Keratinocyte (primary cell): ENCODE measurements around the gene LMTK2. TPM values are rescaled to one million over a fixed set of nuclear protein-coding genes. Genes with fewer than 3 reads are reported as not detected.

ENCODE experiments used
- DNase-seq: peaks from one replicate; pipeline ENCODE4 v3.0.0-alpha.2; 2011; ENCODE audit warnings: low read depth, missing footprints, low spot score
- FAIRE-seq: peaks from 2 replicates; lab custom pipeline; 2011; peaks lifted over from hg19 to GRCh38; lab: Jason Lieb, UNC
- H2AFZ ChIP-seq: 2 replicates; pipeline ENCODE4 v1.6.0; 2012; ENCODE audit warnings: low read length, control low read depth, inconsistent platforms; ENCODE audit not compliant: control insufficient read depth
- H3K27ac ChIP-seq: 2 replicates; pipeline ENCODE4 v1.5.1; 2011; ENCODE audit warnings: low read length; ENCODE audit not compliant: control insufficient read depth, insufficient read depth
- H3K27me3 ChIP-seq: 3 replicates; pipeline ENCODE4 v1.6.0; 2011; ENCODE audit warnings: low read length; ENCODE audit not compliant: control insufficient read depth, insufficient read depth; ENCODE audit errors: extremely low read depth
- H3K36me3 ChIP-seq, 2 experiments: 2 replicates in 1 of 2; 3 replicates in 1 of 2; pipeline ENCODE4 v1.5.1; 2011; ENCODE audit warnings: low read length in 2 of 2, mild to moderate bottlenecking in 1 of 2; ENCODE audit not compliant: control insufficient read depth in 2 of 2, insufficient read depth in 2 of 2; ENCODE audit errors: extremely low read depth in 1 of 2
- H3K4me1 ChIP-seq: 3 replicates; pipeline ENCODE4 v1.5.1; 2011; ENCODE audit warnings: low read length; ENCODE audit not compliant: control insufficient read depth, insufficient read depth; ENCODE audit errors: extremely low read depth
- H3K4me2 ChIP-seq: 3 replicates; pipeline ENCODE4 v1.6.0; 2011; ENCODE audit warnings: low read depth, low read length; ENCODE audit not compliant: control insufficient read depth, insufficient read depth; ENCODE audit errors: extremely low read depth
- H3K4me3 ChIP-seq, 3 experiments: fragments of 200-600 bp in 1 of 3; sonication (generic) in 1 of 3; 2 replicates in 2 of 3; 3 replicates in 1 of 3; pipeline ENCODE4 v1.5.1; 2011 to 2016; ENCODE audit warnings: low read length in 3 of 3, mild to moderate bottlenecking in 3 of 3, control low read depth in 2 of 3, inconsistent platforms in 1 of 3, low read depth in 1 of 3, mixed read lengths in 1 of 3, mixed run types in 1 of 3, moderate library complexity in 1 of 3; ENCODE audit not compliant: control insufficient read depth in 2 of 3, insufficient read depth in 2 of 3; ENCODE audit errors: extremely low read depth in 1 of 3
- H3K79me2 ChIP-seq: 2 replicates; pipeline ENCODE4 v1.6.0; 2012; ENCODE audit warnings: low read length; ENCODE audit not compliant: control insufficient read depth, insufficient read depth
- H3K9ac ChIP-seq: 3 replicates; pipeline ENCODE4 v1.6.0; 2011; ENCODE audit warnings: low read length; ENCODE audit not compliant: control insufficient read depth, insufficient read depth; ENCODE audit errors: extremely low read depth
- H3K9me1 ChIP-seq: 3 replicates; pipeline ENCODE4 v1.6.0; 2011; ENCODE audit warnings: low read length; ENCODE audit not compliant: control insufficient read depth, insufficient read depth; ENCODE audit errors: extremely low read depth
- H3K9me3 ChIP-seq: 2 replicates; pipeline ENCODE4 v1.5.1; 2012; ENCODE audit warnings: low read depth, low read length; ENCODE audit not compliant: control insufficient read depth
- H4K20me1 ChIP-seq: 3 replicates; pipeline ENCODE4 v1.6.0; 2011; ENCODE audit warnings: low read length; ENCODE audit not compliant: control insufficient read depth, insufficient read depth; ENCODE audit errors: extremely low read depth
- EZH2 ChIP-seq: IDR thresholded peaks from one replicate; pipeline ENCODE4 v1.6.1; 2012; ENCODE audit warnings: inconsistent platforms, mild to moderate bottlenecking, low read length, moderate library complexity
- dilution Hi-C: fragments of 300-500 bp; cut with MboI; formaldehyde crosslinking; loops from one replicate; pipeline ENCODE4 v1.7.0; 2020; ENCODE audit warnings: low sequenced_read_pairs; ENCODE audit not compliant: extremely low pct_ligation_motif_present
- polyA plus RNA-seq, 5 experiments: library from polyadenylated mRNA; depleted of rRNA in 3 of 5; stranded (reverse) in 3 of 5; stranded (forward) in 1 of 5; unstranded in 1 of 5; fragments of >200 nt; gene quantifications; 1 replicate in 1 of 5; 2 replicates in 3 of 5; 3 replicates in 1 of 5; pipeline versions ENCODE4 v1.2.1 to v1.2.3, GENCODE V29; 2011 to 2012; ENCODE audit warnings: missing spikeins in 2 of 5, low read depth in 1 of 5, low replicate concordance in 1 of 5
- TF ChIP-seq, protein P1 (sequence below), 3 experiments: IDR thresholded peaks in 1 of 3; conservative IDR thresholded peaks in 1 of 3; optimal IDR thresholded peaks in 1 of 3; 2 replicates in 2 of 3; 3 replicates in 1 of 3; pipeline versions ENCODE3 to v1.5.1; 2011; ENCODE audit warnings: low read length in 3 of 3, mild to moderate bottlenecking in 3 of 3, moderate library complexity in 2 of 3, control low read depth in 1 of 3, inconsistent platforms in 1 of 3; ENCODE audit not compliant: insufficient read depth in 2 of 3; ENCODE audit errors: extremely low read depth in 1 of 3

The LMTK2 gene
- polyA plus RNA-seq, 1 donor (not counting 4 experiments of a cell fraction or from before 2014, with no cell fraction given): 6.6 TPM

DNA sequence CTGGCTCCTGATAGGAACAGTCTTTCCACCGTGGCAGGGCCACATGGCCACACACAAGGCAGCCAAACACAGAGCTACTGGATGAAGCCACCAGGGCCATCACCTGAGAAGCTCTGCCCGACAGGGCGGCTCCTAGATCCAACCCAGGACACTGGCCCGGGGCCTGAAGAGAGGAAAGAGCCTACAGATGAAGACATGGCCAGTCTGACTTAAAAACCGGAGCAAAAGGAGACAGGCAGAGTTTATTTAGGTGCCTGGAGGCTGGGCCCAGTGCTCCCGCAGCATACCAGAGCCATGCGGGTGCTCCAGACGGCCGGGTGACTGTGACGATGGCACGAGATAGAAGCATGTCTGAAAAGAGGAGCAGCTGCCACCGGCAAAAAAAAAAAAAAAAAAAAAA is 141.5 kb downstream of the LMTK2 start:
- H3K4me3 ChIP-seq: no peak overlapping the region
- no peaks in the 10 kb centered on the region for H3K9me1 ChIP-seq
- H3K36me3 ChIP-seq: peaks cover 4 to 6% of the 10 kb centered on the region in 2 experiments
- H3K79me2 ChIP-seq: peaks cover 9% of the 10 kb centered on the region
- no peaks in the 10 kb centered on the region for H3K9me3 ChIP-seq
- peaks cover 8% of the 10 kb centered on the region for H3K4me1 ChIP-seq
- H2AFZ ChIP-seq: no peak overlapping the region
- H3K27ac ChIP-seq: no peak overlapping the region
- H4K20me1 ChIP-seq: no peaks in the 10 kb centered on the region
- TF ChIP-seq EZH2: no peak
- TF ChIP-seq, protein P1, sequence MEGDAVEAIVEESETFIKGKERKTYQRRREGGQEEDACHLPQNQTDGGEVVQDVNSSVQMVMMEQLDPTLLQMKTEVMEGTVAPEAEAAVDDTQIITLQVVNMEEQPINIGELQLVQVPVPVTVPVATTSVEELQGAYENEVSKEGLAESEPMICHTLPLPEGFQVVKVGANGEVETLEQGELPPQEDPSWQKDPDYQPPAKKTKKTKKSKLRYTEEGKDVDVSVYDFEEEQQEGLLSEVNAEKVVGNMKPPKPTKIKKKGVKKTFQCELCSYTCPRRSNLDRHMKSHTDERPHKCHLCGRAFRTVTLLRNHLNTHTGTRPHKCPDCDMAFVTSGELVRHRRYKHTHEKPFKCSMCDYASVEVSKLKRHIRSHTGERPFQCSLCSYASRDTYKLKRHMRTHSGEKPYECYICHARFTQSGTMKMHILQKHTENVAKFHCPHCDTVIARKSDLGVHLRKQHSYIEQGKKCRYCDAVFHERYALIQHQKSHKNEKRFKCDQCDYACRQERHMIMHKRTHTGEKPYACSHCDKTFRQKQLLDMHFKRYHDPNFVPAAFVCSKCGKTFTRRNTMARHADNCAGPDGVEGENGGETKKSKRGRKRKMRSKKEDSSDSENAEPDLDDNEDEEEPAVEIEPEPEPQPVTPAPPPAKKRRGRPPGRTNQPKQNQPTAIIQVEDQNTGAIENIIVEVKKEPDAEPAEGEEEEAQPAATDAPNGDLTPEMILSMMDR (optimal IDR thresholded peaks at IDR 0.05 in 1 of 3, IDR thresholded peaks at IDR 0.05 in 1 of 3, conservative IDR thresholded peaks at IDR 0.05 in 1 of 3; ENCODE audit: extremely low read depth in 1 of 3, insufficient read depth in 2 of 3, low read length in 3 of 3): no peak
- no peak for DNase-seq
- FAIRE-seq: no peak
- no peak overlapping the region for H3K4me2 ChIP-seq
- no peaks in the 10 kb centered on the region for H3K27me3 ChIP-seq
- H3K9ac ChIP-seq: no peak overlapping the region
- dilution Hi-C loops: no loop called here

DNA sequence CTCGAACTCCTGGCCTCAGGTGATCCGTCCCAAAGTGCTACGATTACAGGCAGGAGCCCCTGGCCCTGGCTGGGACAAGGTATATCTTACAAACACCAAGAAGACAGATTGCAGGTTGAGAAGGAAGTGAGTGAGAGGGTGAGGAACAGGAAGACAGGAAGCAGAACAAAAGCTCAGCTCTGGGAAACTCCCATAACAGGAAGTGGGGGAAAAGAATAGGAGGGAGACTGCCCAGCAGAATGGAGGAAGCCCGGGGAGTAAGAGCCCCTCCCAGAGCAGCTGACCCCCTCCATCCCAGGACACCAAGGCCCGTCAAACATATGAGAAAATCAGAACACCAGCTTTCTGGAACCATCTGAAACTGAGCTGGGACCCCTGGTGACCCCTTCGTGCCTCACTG is 142.4 kb downstream of the LMTK2 start:
- Histone ChIP-seq H3K36me3 (peaks cover 3 to 4% of the 10 kb centered on the region in 2 experiments), H3K4me2 (no peak overlapping the region)

More for the DNA sequence above, 142.4 kb downstream of the LMTK2 start:
- DNase-seq: no peak
- no peaks in the 10 kb centered on the region for H4K20me1 ChIP-seq
- H2AFZ ChIP-seq: no peak overlapping the region
- no peak overlapping the region for H3K27ac ChIP-seq
- no peak for FAIRE-seq
- no peak overlapping the region for H3K4me3 ChIP-seq
- dilution Hi-C loops: no loop called here
- no peak overlapping the region for H3K9ac ChIP-seq
- H3K4me1 ChIP-seq: peaks cover 8% of the 10 kb centered on the region
- H3K9me3 ChIP-seq: no peaks in the 10 kb centered on the region
- H3K9me1 ChIP-seq: no peaks in the 10 kb centered on the region
- no peaks in the 10 kb centered on the region for H3K27me3 ChIP-seq
- H3K79me2 ChIP-seq: peaks cover 13% of the 10 kb centered on the region
- TF ChIP-seq, protein P1 (optimal IDR thresholded peaks at IDR 0.05 in 1 of 3, IDR thresholded peaks at IDR 0.05 in 1 of 3, conservative IDR thresholded peaks at IDR 0.05 in 1 of 3; ENCODE audit: extremely low read depth in 1 of 3, insufficient read depth in 2 of 3, low read length in 3 of 3): no peak
- TF ChIP-seq EZH2: no peak
